Astrocyte (in vitro differentiated cells and primary cell): ENCODE data around the gene SNRPD2. TPM values are rescaled to one million over a fixed set of nuclear protein-coding genes. Genes with fewer than 3 reads are reported as not detected.

Experiments
- DNase-seq: peaks from one replicate; pipeline ENCODE4 v3.0.0-alpha.2; 2010; ENCODE audit warnings: low read depth
- FAIRE-seq: peaks from 2 replicates; lab custom pipeline; 2011; peaks lifted over from hg19 to GRCh38; lab: Jason Lieb, UNC
- H2AFZ ChIP-seq: 2 replicates; pipeline ENCODE4 v1.6.0; 2012; ENCODE audit warnings: low read depth, low read length, inconsistent platforms
- H3K27ac ChIP-seq: 2 replicates; pipeline ENCODE4 v1.5.1; 2011; ENCODE audit warnings: low read depth, low read length, inconsistent platforms
- H3K27me3 ChIP-seq: 2 replicates; pipeline ENCODE4 v1.6.0; 2011; ENCODE audit warnings: low read length, inconsistent platforms; ENCODE audit not compliant: insufficient read depth
- H3K36me3 ChIP-seq: 2 replicates; pipeline ENCODE4 v1.5.1; 2011; ENCODE audit warnings: low read length, inconsistent platforms; ENCODE audit not compliant: insufficient read depth
- H3K4me1 ChIP-seq: 2 replicates; pipeline ENCODE4 v1.5.1; 2011; ENCODE audit warnings: low read length, inconsistent platforms; ENCODE audit not compliant: insufficient read depth
- H3K4me2 ChIP-seq: 2 replicates; pipeline ENCODE4 v1.6.0; 2012; ENCODE audit warnings: low read length, inconsistent platforms
- H3K4me3 ChIP-seq: 2 replicates; pipeline ENCODE4 v1.5.1; 2011; ENCODE audit warnings: low read depth, mild to moderate bottlenecking, low read length, inconsistent platforms; ENCODE audit not compliant: insufficient read depth
- H3K79me2 ChIP-seq: 2 replicates; pipeline ENCODE4 v1.6.0; 2012; ENCODE audit warnings: mild to moderate bottlenecking, low read length, inconsistent platforms; ENCODE audit not compliant: insufficient read depth
- H3K9ac ChIP-seq: 2 replicates; pipeline ENCODE4 v1.6.0; 2012; ENCODE audit warnings: mild to moderate bottlenecking, low read length, inconsistent platforms
- H3K9me3 ChIP-seq: 2 replicates; pipeline ENCODE4 v1.5.1; 2012; ENCODE audit warnings: low read depth, mild to moderate bottlenecking, low read length, inconsistent platforms; ENCODE audit not compliant: insufficient read depth
- H4K20me1 ChIP-seq: 2 replicates; pipeline ENCODE4 v1.6.0; 2012; ENCODE audit warnings: low read length, inconsistent platforms; ENCODE audit not compliant: insufficient read depth
- H3K27ac Mint-ChIP-seq: one replicate; pipeline ENCODE4 v1.8.0; 2021; ENCODE audit warnings: mild to moderate bottlenecking, mixed read lengths; ENCODE audit not compliant: unreplicated experiment
- H3K27me3 Mint-ChIP-seq: one replicate; pipeline ENCODE4 v1.8.0; 2021; ENCODE audit warnings: low read depth, mixed read lengths; ENCODE audit not compliant: unreplicated experiment
- H3K36me3 Mint-ChIP-seq: one replicate; pipeline ENCODE4 v1.8.0; 2021; ENCODE audit warnings: low read depth, mixed read lengths; ENCODE audit not compliant: unreplicated experiment
- H3K4me1 Mint-ChIP-seq: one replicate; pipeline ENCODE4 v1.8.0; 2021; ENCODE audit warnings: low read depth, mixed read lengths; ENCODE audit not compliant: unreplicated experiment
- H3K4me3 Mint-ChIP-seq: one replicate; pipeline ENCODE4 v1.8.0; 2021; ENCODE audit warnings: mild to moderate bottlenecking, moderate library complexity, mixed read lengths; ENCODE audit not compliant: unreplicated experiment
- H3K9me3 Mint-ChIP-seq: one replicate; pipeline ENCODE4 v1.8.0; 2021; ENCODE audit warnings: mild to moderate bottlenecking, mixed read lengths; ENCODE audit not compliant: unreplicated experiment
- EZH2 ChIP-seq: IDR thresholded peaks from 2 replicates; pipeline ENCODE4 v1.6.1; 2012; ENCODE audit warnings: mild to moderate bottlenecking, low read length, inconsistent platforms; ENCODE audit not compliant: insufficient read depth
- total RNA-seq: library from RNA; stranded (reverse); gene quantifications from 2 replicates; pipeline ENCODE4 v1.2.1, GENCODE V29; 2021
- TF ChIP-seq, protein P1 (sequence below): IDR thresholded peaks from 2 replicates; pipeline ENCODE4 v1.5.1; 2011; ENCODE audit warnings: low read depth, mild to moderate bottlenecking, inconsistent platforms, low read length, moderate library complexity; ENCODE audit not compliant: insufficient read depth

The SNRPD2 gene
- total RNA-seq, 1 donor from 2014 or later, result 459 TPM

DNA sequence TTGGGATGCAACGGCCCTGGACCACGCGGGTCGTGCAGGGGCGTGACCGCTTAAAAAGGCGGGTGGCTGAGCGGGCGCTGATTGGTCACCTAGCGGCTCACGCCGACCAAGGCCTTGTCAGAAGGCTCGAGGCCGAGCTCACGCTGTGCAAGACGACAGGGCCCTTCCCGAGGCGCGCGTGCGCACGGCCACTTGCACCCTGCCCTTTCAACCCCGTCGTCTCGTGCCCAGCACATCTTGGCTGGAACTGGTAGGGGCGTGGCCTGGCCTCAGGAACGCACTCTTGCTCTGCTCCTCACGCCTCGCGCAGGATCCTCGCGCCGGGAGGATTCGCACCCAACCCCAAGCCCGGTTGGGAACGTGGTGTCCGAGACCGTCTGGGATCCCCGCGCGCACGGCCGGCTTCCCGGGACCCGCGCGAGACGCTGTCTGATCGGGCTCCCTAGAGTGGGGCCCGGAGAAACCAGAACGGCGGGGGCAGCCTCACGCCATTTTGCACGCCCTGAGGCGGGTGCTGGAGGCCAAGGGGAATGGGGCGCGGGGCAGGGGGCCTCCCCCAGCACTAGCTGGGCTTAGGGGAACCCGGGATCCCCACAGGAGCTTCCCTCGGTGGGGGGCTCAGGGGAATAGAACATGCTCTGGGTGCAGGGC is 41.5 kb upstream of the SNRPD2 start, which contains the start of gene MEIOSIN:
MEIOSIN (plus strand) TSS at position 280 of the 651 bp plus-strand sequence. CDS start 1,938 bp downstream, outside the sequence.
- H3K4me3 ChIP-seq, result no peak within 1 kb of the TSS
- Mint-ChIP-seq H3K4me3 (no peak within 1 kb of the TSS), H3K27me3 (peaks cover 2% of the 10 kb centered on the region), H3K9me3 (no peaks in the 10 kb centered on the region), H3K4me1 (peaks cover 1% of the 10 kb centered on the region), H3K36me3 (peaks cover 2% of the 10 kb centered on the region), H3K27ac (no peak within 1 kb of the TSS)
- peaks cover 17% of the 10 kb centered on the region for H4K20me1 ChIP-seq
- no peak for FAIRE-seq
- H3K9me3 ChIP-seq, result no peaks in the 10 kb centered on the region
- no peak for TF ChIP-seq EZH2
- TF ChIP-seq, protein P1, sequence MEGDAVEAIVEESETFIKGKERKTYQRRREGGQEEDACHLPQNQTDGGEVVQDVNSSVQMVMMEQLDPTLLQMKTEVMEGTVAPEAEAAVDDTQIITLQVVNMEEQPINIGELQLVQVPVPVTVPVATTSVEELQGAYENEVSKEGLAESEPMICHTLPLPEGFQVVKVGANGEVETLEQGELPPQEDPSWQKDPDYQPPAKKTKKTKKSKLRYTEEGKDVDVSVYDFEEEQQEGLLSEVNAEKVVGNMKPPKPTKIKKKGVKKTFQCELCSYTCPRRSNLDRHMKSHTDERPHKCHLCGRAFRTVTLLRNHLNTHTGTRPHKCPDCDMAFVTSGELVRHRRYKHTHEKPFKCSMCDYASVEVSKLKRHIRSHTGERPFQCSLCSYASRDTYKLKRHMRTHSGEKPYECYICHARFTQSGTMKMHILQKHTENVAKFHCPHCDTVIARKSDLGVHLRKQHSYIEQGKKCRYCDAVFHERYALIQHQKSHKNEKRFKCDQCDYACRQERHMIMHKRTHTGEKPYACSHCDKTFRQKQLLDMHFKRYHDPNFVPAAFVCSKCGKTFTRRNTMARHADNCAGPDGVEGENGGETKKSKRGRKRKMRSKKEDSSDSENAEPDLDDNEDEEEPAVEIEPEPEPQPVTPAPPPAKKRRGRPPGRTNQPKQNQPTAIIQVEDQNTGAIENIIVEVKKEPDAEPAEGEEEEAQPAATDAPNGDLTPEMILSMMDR, result no peak
- H3K36me3 ChIP-seq, result no peaks in the 10 kb centered on the region
- peaks cover 24% of the 10 kb centered on the region for H3K79me2 ChIP-seq
- no peak for DNase-seq
- H3K27me3 ChIP-seq, result no peaks in the 10 kb centered on the region
- H3K9ac ChIP-seq, result no peak within 1 kb of the TSS
- no peak within 1 kb of the TSS for H3K27ac ChIP-seq
- H3K4me1 ChIP-seq, result no peaks in the 10 kb centered on the region
- no peak within 1 kb of the TSS for H2AFZ ChIP-seq
- H3K4me2 ChIP-seq, result no peak within 1 kb of the TSS

DNA sequence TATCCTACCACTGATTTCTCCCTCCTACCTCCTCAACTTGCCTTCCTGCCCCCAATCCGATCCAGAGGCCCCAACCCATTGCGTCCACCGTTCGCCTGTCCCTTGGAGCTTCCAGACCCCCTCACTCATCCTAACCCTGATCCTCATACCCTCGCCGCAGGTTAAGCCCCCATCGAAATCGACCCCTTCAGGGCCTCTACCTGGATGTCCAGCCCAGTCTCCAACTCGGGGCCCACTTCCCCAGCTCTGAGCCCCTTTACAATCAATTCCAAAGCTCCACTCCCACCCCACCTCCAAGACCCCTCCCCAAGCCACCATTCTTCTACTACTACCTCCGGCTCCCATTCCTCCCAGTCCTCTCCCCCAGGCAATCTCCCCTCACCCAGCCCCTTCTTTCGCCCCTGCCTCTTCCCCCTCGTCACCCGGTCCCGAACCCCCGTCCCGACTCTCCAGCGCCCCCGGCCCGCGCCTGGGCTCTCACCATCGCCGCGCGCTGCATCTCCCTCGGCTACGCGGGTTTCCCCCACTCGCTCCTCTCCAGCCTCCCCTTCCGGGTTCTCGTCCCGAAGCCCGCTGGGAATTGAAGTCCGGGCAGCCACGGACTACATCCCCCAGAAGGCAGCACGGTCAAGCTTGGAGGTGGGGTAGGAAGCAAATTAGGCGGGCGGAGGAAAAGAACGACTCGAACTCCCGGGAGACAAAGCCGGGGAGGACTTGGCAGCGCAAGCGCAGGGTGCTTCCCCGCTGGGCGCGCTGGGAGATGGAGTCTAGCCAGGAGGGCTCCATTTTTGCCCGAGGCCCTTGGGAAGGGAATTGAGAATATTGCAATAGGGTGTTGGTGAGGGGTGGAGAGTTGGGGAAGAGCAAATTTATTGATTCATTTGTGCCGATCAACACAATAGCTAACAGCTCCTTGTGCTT is 38.9 kb upstream of the SNRPD2 start, which contains the start of gene FBXO46:
FBXO46 (minus strand) TSS at position 529 of the 921 bp plus-strand sequence. CDS start 17,401 bp downstream, outside the sequence.
- peak within 1 kb of the TSS; percentile 87 for H3K27ac Mint-ChIP-seq
- H3K36me3 Mint-ChIP-seq, result peaks cover 4% of the 10 kb centered on the region
- DNase-seq, result peak; percentile 95
- H2AFZ ChIP-seq, result peak within 1 kb of the TSS; percentile 82
- H3K27me3 ChIP-seq, result no peaks in the 10 kb centered on the region
- H3K4me2 ChIP-seq, result peak within 1 kb of the TSS; percentile 100
- peaks cover 1% of the 10 kb centered on the region for H3K4me1 Mint-ChIP-seq
- no peaks in the 10 kb centered on the region for H3K9me3 ChIP-seq
- H3K79me2 ChIP-seq, result peaks cover 51% of the 10 kb centered on the region
- H3K4me1 ChIP-seq, result no peaks in the 10 kb centered on the region
- peaks cover 2% of the 10 kb centered on the region for H3K27me3 Mint-ChIP-seq
- peak within 1 kb of the TSS; percentile 98 for H3K4me3 Mint-ChIP-seq
- no peak for FAIRE-seq
- peak within 1 kb of the TSS; percentile 36 for H3K27ac ChIP-seq
- peak within 1 kb of the TSS; percentile 97 for H3K9ac ChIP-seq
- TF ChIP-seq EZH2, result no peak
- TF ChIP-seq, protein P1, result no peak
- no peaks in the 10 kb centered on the region for H3K36me3 ChIP-seq
- H3K4me3 ChIP-seq, result peak within 1 kb of the TSS; percentile 97
- H4K20me1 ChIP-seq, result peaks cover 34% of the 10 kb centered on the region
- no peaks in the 10 kb centered on the region for H3K9me3 Mint-ChIP-seq
